Activated CD4-positive, alpha-beta memory T cell treated with anti-CD3 and anti-CD28 coated beads, Interleukin-2, amount 10 ng/mL, durations not matched to agents 7 days and 5 days (primary cell): ENCODE data around the gene LCP1. TPM values are rescaled to one million over a fixed set of nuclear protein-coding genes. Genes with fewer than 3 reads are reported as not detected.
A peak's percentile ranks its signal among the peaks of the same experiment; 100 is the strongest.
"Not testable (repeated sequence)": the region's sequence is repeated elsewhere in the genome, so short reads cannot be mapped to it uniquely, and the experiment has no call there.

Experiments
- CTCF ChIA-PET: fragments of 350-600 bp; sonication (Branson Sonifier 250); formaldehyde crosslinking; loops from one replicate; lab custom pipeline; 2021; ENCODE audit warnings: antibody characterized with exemption, inconsistent platforms; lab: Charles Lee
- POLR2A ChIA-PET: fragments of 350-600 bp; sonication (Branson Sonifier 250); formaldehyde crosslinking; loops from one replicate; lab custom pipeline; 2021; ENCODE audit warnings: antibody characterized with exemption; lab: Charles Lee
- DNase-seq: peaks from one replicate; pipeline ENCODE4 v3.0.0-alpha.2; 2020
- H3K27ac Mint-ChIP-seq: one replicate; pipeline ENCODE4 v1.8.0; 2021; ENCODE audit warnings: mild to moderate bottlenecking, mixed read lengths
- H3K27me3 Mint-ChIP-seq: one replicate; pipeline ENCODE4 v1.8.0; 2021; ENCODE audit warnings: mixed read lengths
- H3K36me3 Mint-ChIP-seq: one replicate; pipeline ENCODE4 v1.8.0; 2021; ENCODE audit warnings: low read depth, mixed read lengths
- H3K4me1 Mint-ChIP-seq: one replicate; pipeline ENCODE4 v1.8.0; 2021; ENCODE audit warnings: mixed read lengths
- H3K4me3 Mint-ChIP-seq: one replicate; pipeline ENCODE4 v1.8.0; 2021; ENCODE audit warnings: mild to moderate bottlenecking, mixed read lengths
- H3K9me3 Mint-ChIP-seq: one replicate; pipeline ENCODE4 v1.8.0; 2021; ENCODE audit warnings: mixed read lengths
- total RNA-seq, 2 experiments: library from RNA; stranded (reverse); gene quantifications; one replicate each; pipeline ENCODE4 v1.2.3, GENCODE V29; 2021

LCP1 gene
- total RNA-seq, 2 experiments from 2014 or later: 1,272 to 1,280 TPM

DNA sequence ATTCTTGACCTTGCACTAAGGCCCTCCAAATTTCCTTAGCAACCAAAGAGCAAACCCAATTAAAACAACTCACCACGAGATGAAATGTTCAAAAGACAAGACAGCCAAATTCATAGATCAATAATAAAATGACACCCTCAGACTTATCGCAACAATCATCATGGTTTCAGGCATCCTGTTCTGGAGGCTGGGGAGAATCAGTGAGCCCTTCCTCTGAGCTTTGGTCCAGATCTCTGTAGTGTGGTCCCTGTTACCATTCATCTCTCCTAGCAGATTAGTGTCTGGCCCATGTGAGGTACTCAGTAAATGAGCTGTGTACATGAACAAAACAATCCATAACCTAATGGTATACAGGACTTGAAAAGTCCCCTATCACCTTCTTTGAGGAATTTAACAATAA, 12.2 kb downstream of the LCP1 start:
- no peak for DNase-seq

DNA sequence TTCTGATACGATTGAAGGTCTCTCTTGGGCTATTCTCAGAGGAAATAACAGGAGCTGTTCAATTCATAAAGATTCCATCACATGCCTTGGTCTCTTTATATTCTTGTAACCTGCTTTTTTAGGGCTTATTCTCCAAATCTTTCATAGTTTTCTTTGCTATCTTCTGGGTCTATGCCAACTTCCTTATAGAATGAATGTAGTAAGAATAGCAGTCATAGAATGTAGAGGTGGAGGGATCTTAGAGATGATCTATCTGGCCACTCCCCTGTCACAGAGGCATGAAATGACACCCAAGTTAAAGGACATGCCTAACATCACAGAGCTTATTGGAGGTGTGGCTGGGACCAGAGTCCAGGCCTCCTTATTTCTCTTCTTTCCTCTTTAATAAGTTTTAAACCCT, 13.2 kb downstream of the LCP1 start:
- peaks cover 95% of the 10 kb centered on the region for H3K4me1 Mint-ChIP-seq
- no peaks in the 10 kb centered on the region for H3K9me3 Mint-ChIP-seq
- no peaks in the 10 kb centered on the region for H3K27me3 Mint-ChIP-seq
- POLR2A ChIA-PET: interaction anchor here (1.2 to 18.7 kb wide), 5 partner anchors 8 to 27 kb away, joined by 7 to 552 read pairs (median 8); partner anchors contain the start of gene LCP1
- peak overlapping the region; percentile 96 for H3K27ac Mint-ChIP-seq
- CTCF ChIA-PET: interaction anchor here (0.7 to 5.7 kb wide), 4 partner anchors 8 to 105 kb away, joined by 3 to 53 read pairs (median 4); partner anchors contain the start of gene LCP1
- DNase-seq: no peak
- H3K36me3 Mint-ChIP-seq: peaks cover 92% of the 10 kb centered on the region
- peak overlapping the region; percentile 47 for H3K4me3 Mint-ChIP-seq

More for the DNA sequence above, 12.2 kb downstream of the LCP1 start:
- ChIA-PET POLR2A (interaction anchor here (1.2 to 18.7 kb wide), 5 partner anchors 4 to 44 kb away, joined by 5 to 552 read pairs (median 12); partner anchors contain the start of gene LCP1), CTCF (interaction anchor here (1.4 to 5.7 kb wide), 4 partner anchors 9 to 43 kb away, joined by 3 to 53 read pairs (median 18); partner anchors contain the start of gene LCP1)
- H3K4me1 Mint-ChIP-seq: peaks cover 95% of the 10 kb centered on the region
- H3K27me3 Mint-ChIP-seq: no peaks in the 10 kb centered on the region
- H3K27ac Mint-ChIP-seq: peak overlapping the region; percentile 96
- H3K9me3 Mint-ChIP-seq: no peaks in the 10 kb centered on the region
- peak overlapping the region; percentile 68 for H3K4me3 Mint-ChIP-seq
- H3K36me3 Mint-ChIP-seq: peaks cover 90% of the 10 kb centered on the region

GRCh38 chr13:46168341-46168740, 13.6 kb downstream of the LCP1 start:
- no peak for DNase-seq
- Mint-ChIP-seq H3K4me3 (peak overlapping the region; percentile 47), H3K36me3 (peaks cover 90% of the 10 kb centered on the region), H3K4me1 (peaks cover 92% of the 10 kb centered on the region), H3K27me3 (no peaks in the 10 kb centered on the region), H3K9me3 (no peaks in the 10 kb centered on the region), H3K27ac (peak overlapping the region; percentile 96)
- POLR2A ChIA-PET: interaction anchor here (1.2 to 18.7 kb wide), 7 partner anchors 8 to 29 kb away, joined by 3 to 552 read pairs (median 8); partner anchors contain the start of gene LCP1
- CTCF ChIA-PET: interaction anchor here (0.7 to 5.7 kb wide), 5 partner anchors 8 to 106 kb away, joined by 3 to 53 read pairs (median 4); partner anchors contain the start of genes LCP1 and LRRC63

GRCh38 chr13:46166947-46167610, 14.9 kb downstream of the LCP1 start:
- peak overlapping the region; percentile 47 for H3K4me3 Mint-ChIP-seq
- ChIA-PET CTCF (interaction anchor here (0.6 to 5.7 kb wide), 4 partner anchors 6 to 44 kb away, joined by 4 to 53 read pairs (median 6); partner anchors contain the start of gene LRRC63), POLR2A (interaction anchor here (0.9 to 18.7 kb wide), 8 partner anchors 9 to 129 kb away, joined by 3 to 552 read pairs (median 4); partner anchors contain the start of gene LCP1)

GRCh38 chr13:46166224-46166584, 15.8 kb downstream of the LCP1 start:
- POLR2A ChIA-PET: interaction anchor here (18.7 kb wide), 1 partner anchor 10 kb away, joined by 552 read pairs; the partner anchor contains the start of gene LCP1

More at GRCh38 chr13:46166947-46167610, 14.9 kb downstream of the LCP1 start:
- Mint-ChIP-seq H3K36me3 (peaks cover 85% of the 10 kb centered on the region), H3K27me3 (no peaks in the 10 kb centered on the region), H3K27ac (peak overlapping the region; percentile 40), H3K9me3 (no peaks in the 10 kb centered on the region), H3K4me1 (peaks cover 88% of the 10 kb centered on the region)
- no peak for DNase-seq

GRCh38 chr13:46165485-46166223, 16.3 kb downstream of the LCP1 start:
- DNase-seq: no peak
- Mint-ChIP-seq H3K27me3 (no peaks in the 10 kb centered on the region), H3K4me3 (peak overlapping the region; percentile 38), H3K4me1 (peaks cover 86% of the 10 kb centered on the region), H3K36me3 (peaks cover 79% of the 10 kb centered on the region), H3K27ac (peak overlapping the region; percentile 60), H3K9me3 (no peaks in the 10 kb centered on the region)
- ChIA-PET CTCF (interaction anchor here (1.5 to 1.8 kb wide), 3 partner anchors 8 to 156 kb away, joined by 3 to 6 read pairs (median 3); no protein-coding TSS in a partner anchor), POLR2A (interaction anchor here (0.7 to 18.7 kb wide), 2 partner anchors 11 to 15 kb away, joined by 3 to 552 read pairs; partner anchors contain the start of gene LCP1)

More at GRCh38 chr13:46166224-46166584, 15.8 kb downstream of the LCP1 start:
- Mint-ChIP-seq H3K36me3 (peaks cover 84% of the 10 kb centered on the region), H3K4me3 (peak overlapping the region; percentile 38), H3K27me3 (no peaks in the 10 kb centered on the region), H3K9me3 (no peaks in the 10 kb centered on the region), H3K27ac (peak overlapping the region; percentile 60), H3K4me1 (peaks cover 87% of the 10 kb centered on the region)
- CTCF ChIA-PET: interaction anchor here (1.5 to 1.7 kb wide), 2 partner anchors 26 to 155 kb away, joined by 3 read pairs; no protein-coding TSS in a partner anchor
- no peak for DNase-seq

DNA sequence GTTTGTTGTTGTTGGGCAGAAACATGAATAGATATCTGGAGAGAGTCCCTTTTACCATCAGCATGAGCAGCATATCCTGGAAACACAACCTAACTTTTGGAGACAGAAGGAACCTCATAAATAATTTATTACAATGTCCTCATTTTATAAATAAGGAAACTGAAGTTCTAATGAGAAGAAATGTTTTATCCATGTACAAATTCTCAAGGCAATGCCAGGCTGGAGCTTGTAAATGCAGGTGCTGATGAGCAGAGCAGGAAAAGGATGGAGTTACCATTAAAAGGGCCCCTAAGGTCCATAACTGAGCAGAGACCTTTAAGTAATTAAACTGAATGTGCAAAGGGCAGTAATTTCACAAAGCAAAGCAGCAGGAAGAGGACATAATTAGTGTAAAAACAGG, 17.3 kb downstream of the LCP1 start:
- Mint-ChIP-seq H3K27ac (peak overlapping the region; percentile 64), H3K36me3 (peaks cover 79% of the 10 kb centered on the region), H3K4me3 (peak overlapping the region; percentile 3), H3K9me3 (no peaks in the 10 kb centered on the region), H3K4me1 (peaks cover 86% of the 10 kb centered on the region), H3K27me3 (no peaks in the 10 kb centered on the region)
- ChIA-PET POLR2A (interaction anchor here (18.7 kb wide), 1 partner anchor 12 kb away, joined by 552 read pairs; the partner anchor contains the start of gene LCP1), CTCF (interaction anchor here (1.8 kb wide), 1 partner anchor 9 kb away, joined by 6 read pairs; no protein-coding TSS in a partner anchor)
- DNase-seq: no peak

GRCh38 chr13:46162741-46163140, 19.2 kb downstream of the LCP1 start:
- H3K36me3 Mint-ChIP-seq: peaks cover 79% of the 10 kb centered on the region
- peaks cover 85% of the 10 kb centered on the region for H3K4me1 Mint-ChIP-seq
- peak overlapping the region; percentile 86 for H3K27ac Mint-ChIP-seq
- peak overlapping the region; percentile 44 for H3K4me3 Mint-ChIP-seq
- CTCF ChIA-PET: interaction anchor here (4.0 kb wide), 1 partner anchor 7 kb away, joined by 53 read pairs; no protein-coding TSS in a partner anchor
- not testable (repeated sequence) for H3K9me3 Mint-ChIP-seq, H3K27me3 Mint-ChIP-seq, DNase-seq
- POLR2A ChIA-PET: interaction anchor here (18.7 kb wide), 1 partner anchor 14 kb away, joined by 552 read pairs; the partner anchor contains the start of gene LCP1

- H3K4me1 Mint-ChIP-seq: peaks cover 70% of the 10 kb centered on the region
Measured at GRCh38 chr13:46160471-46161066, 21.4 kb downstream of the LCP1 start.

GRCh38 chr13:46160065-46160464, 21.9 kb downstream of the LCP1 start:
- peaks cover 67% of the 10 kb centered on the region for H3K4me1 Mint-ChIP-seq
- peak overlapping the region; percentile 80 for H3K27ac Mint-ChIP-seq
- no peak for DNase-seq
- H3K36me3 Mint-ChIP-seq: peaks cover 77% of the 10 kb centered on the region
- H3K4me3 Mint-ChIP-seq: peak overlapping the region; percentile 50
- H3K9me3 Mint-ChIP-seq: no peaks in the 10 kb centered on the region
- ChIA-PET CTCF (interaction anchor here (0.7 to 4.0 kb wide), 21 partner anchors 8 to 164 kb away, joined by 3 to 53 read pairs (median 9); partner anchors contain the start of gene LCP1), POLR2A (interaction anchor here (0.9 to 18.7 kb wide), 12 partner anchors 8 to 161 kb away, joined by 3 to 552 read pairs (median 8); partner anchors contain the start of gene LCP1)
- H3K27me3 Mint-ChIP-seq: no peaks in the 10 kb centered on the region

More at GRCh38 chr13:46160471-46161066, 21.4 kb downstream of the LCP1 start:
- Mint-ChIP-seq H3K27me3 (no peaks in the 10 kb centered on the region), H3K9me3 (no peaks in the 10 kb centered on the region), H3K36me3 (peaks cover 74% of the 10 kb centered on the region), H3K4me3 (peak overlapping the region; percentile 50), H3K27ac (peak overlapping the region; percentile 80)
- DNase-seq: no peak
- CTCF ChIA-PET: interaction anchor here (0.7 to 4.0 kb wide), 21 partner anchors 9 to 163 kb away, joined by 3 to 53 read pairs (median 9); partner anchors contain the start of gene LCP1
- POLR2A ChIA-PET: interaction anchor here (0.9 to 18.7 kb wide), 11 partner anchors 8 to 161 kb away, joined by 3 to 552 read pairs (median 8); partner anchors contain the start of gene LCP1

- CTCF ChIA-PET: interaction anchor here (0.8 to 4.0 kb wide), 9 partner anchors 8 to 162 kb away, joined by 3 to 53 read pairs (median 14); partner anchors contain the start of gene LCP1
- H3K4me3 Mint-ChIP-seq: no peak overlapping the region
- H3K4me1 Mint-ChIP-seq: peaks cover 64% of the 10 kb centered on the region
Measured at GRCh38 chr13:46158983-46159382, 23.0 kb downstream of the LCP1 start.

More at GRCh38 chr13:46158983-46159382, 23.0 kb downstream of the LCP1 start:
- no peaks in the 10 kb centered on the region for H3K27me3 Mint-ChIP-seq
- H3K27ac Mint-ChIP-seq: peak overlapping the region; percentile 13
- POLR2A ChIA-PET: interaction anchor here (1.2 to 18.7 kb wide), 4 partner anchors 9 to 129 kb away, joined by 3 to 552 read pairs (median 16); partner anchors contain the start of gene LCP1
- no peaks in the 10 kb centered on the region for H3K9me3 Mint-ChIP-seq
- no peak for DNase-seq
- peaks cover 78% of the 10 kb centered on the region for H3K36me3 Mint-ChIP-seq
